ENCODE measurements around the gene NRIP3. TPM values are rescaled to one million over a fixed set of nuclear protein-coding genes. Genes with fewer than 3 reads are reported as not detected.

The NRIP3 gene
- total RNA-seq, 1 donor from 2014 or later = not detected

DNA sequence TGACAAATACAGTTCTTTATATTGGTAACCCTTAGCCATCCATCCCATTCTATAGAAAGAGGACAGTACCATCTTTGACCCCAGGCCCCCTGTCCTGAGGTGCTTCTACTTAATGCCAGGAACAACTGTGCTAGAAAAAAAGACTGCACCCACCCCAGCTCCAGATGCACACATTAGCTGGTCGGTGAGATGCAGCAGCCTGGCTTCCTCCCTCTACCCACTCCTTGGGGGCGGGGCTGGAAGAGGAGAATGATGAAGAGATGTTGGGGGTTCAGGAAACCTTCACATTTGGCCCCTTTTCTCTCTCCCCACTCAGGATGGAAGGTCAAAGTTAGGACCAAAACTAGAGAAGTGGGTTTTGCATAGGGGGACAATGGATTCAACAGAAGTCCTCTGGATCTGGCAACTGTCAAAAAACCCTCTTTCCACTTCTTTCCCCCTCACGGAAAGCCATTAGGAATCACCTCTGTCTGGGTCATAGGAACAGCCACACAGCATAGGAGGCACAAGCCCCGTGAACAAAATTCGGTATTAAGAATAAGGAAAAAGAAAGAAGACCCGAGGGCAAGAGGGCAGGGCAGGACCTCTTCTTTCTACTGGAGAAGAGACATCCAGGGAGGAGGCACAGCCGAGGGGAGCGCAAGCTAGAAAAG lies 755 bp downstream of the NRIP3 start:
- Mint-ChIP-seq H3K4me1 (peaks cover 15% of the 10 kb centered on the region), H3K9me3 (no peaks in the 10 kb centered on the region), H3K4me3 (peak overlapping the region; percentile 77), H3K27me3 (peaks cover 42% of the 10 kb centered on the region), H3K36me3 (ENCODE audit: low read depth) (no peaks in the 10 kb centered on the region), H3K27ac (no peak overlapping the region)
- ATAC-seq (ENCODE audit: low read depth) (no peak), DNase-seq (no peak)
- ChIA-PET CTCF (no interaction called here), POLR2A (interaction anchor here (0.7 to 1.8 kb wide), 2 partner anchors 39 to 1455 kb away, joined by 6 to 8 read pairs; partner anchors contain the start of gene TMEM9B)
- intact Hi-C loops (cut with micrococcal nuclease) = no loop called here
- TF ChIP-seq CTCF (IDR thresholded peaks at IDR 0.05) = no peak

DNA sequence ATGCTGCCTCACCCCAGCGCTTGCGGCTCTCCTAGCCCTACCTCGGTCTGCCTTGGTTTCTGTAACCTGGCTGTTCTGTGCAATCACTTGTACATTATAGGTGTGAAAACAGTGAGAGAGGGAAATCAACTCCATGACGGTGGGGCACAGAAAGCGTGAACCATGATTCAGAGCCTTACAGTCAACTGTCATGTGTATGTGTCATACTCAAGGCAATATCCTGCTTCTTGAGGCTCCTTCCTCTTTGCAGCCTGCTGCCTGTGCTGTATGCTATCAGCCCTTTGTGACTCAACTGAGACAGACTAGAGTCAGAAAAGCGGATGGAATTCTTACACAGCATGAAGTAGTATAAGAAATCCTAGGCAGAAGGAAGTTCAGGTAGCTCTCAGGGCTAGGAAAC lies 2.1 kb downstream of the NRIP3 start:
- intact Hi-C loops (cut with micrococcal nuclease) = no loop called here
- no peak for TF ChIP-seq CTCF (IDR thresholded peaks at IDR 0.05)
- Mint-ChIP-seq H3K4me1 (peaks cover 15% of the 10 kb centered on the region), H3K9me3 (no peaks in the 10 kb centered on the region), H3K27ac (no peak overlapping the region), H3K36me3 (ENCODE audit: low read depth) (no peaks in the 10 kb centered on the region), H3K4me3 (no peak overlapping the region), H3K27me3 (peaks cover 42% of the 10 kb centered on the region)
- DNase-seq = no peak
- POLR2A ChIA-PET = no interaction called here
- CTCF ChIA-PET = no interaction called here
- peak; percentile 40 for ATAC-seq (ENCODE audit: low read depth)

DNA sequence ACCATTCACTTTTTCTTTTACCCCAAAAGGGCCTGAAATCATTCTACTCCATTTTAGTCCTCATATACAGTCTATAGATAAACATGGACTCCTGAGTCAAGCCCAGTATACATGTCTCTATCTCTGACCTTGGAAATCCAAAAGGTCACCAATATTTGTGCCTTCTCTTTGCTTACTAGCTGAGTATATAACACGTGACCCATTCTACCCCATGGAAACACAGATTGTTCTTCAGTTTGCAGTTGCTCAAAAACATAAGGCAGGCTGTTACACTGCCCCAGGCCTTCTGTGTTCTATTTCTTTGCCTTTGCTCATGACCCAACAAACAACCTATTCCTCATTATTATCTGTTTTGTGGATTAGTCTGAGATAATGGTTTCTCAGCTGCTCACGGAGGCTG lies 5.8 kb downstream of the NRIP3 start:
- ATAC-seq (ENCODE audit: low read depth) (no peak), DNase-seq (no peak)
- no peak overlapping the region for H3K4me3 Mint-ChIP-seq
- H3K4me1 Mint-ChIP-seq = peaks cover 3% of the 10 kb centered on the region
- TF ChIP-seq CTCF (IDR thresholded peaks at IDR 0.05) = no peak
- H3K36me3 Mint-ChIP-seq (ENCODE audit: low read depth) = no peaks in the 10 kb centered on the region
- ChIA-PET POLR2A (no interaction called here), CTCF (no interaction called here)
- no peak overlapping the region for H3K27ac Mint-ChIP-seq
- no peaks in the 10 kb centered on the region for H3K9me3 Mint-ChIP-seq
- intact Hi-C loops (cut with micrococcal nuclease) = no loop called here
- peaks cover 30% of the 10 kb centered on the region for H3K27me3 Mint-ChIP-seq

- no peak for TF ChIP-seq CTCF (IDR thresholded peaks at IDR 0.05)
- H3K27ac Mint-ChIP-seq = no peak overlapping the region
- DNase-seq = no peak
- no peaks in the 10 kb centered on the region for H3K36me3 Mint-ChIP-seq (ENCODE audit: low read depth)
- peaks cover 25% of the 10 kb centered on the region for H3K27me3 Mint-ChIP-seq
- H3K4me3 Mint-ChIP-seq = no peak overlapping the region
- H3K4me1 Mint-ChIP-seq = peaks cover 2% of the 10 kb centered on the region
- ChIA-PET CTCF (no interaction called here), POLR2A (no interaction called here)
- intact Hi-C loops (cut with micrococcal nuclease) = no loop called here
- no peaks in the 10 kb centered on the region for H3K9me3 Mint-ChIP-seq
- ATAC-seq (ENCODE audit: low read depth) = no peak
These were observed 6.3 kb downstream of the NRIP3 start for GRCh38 chr11:8997451-8997850.

DNA sequence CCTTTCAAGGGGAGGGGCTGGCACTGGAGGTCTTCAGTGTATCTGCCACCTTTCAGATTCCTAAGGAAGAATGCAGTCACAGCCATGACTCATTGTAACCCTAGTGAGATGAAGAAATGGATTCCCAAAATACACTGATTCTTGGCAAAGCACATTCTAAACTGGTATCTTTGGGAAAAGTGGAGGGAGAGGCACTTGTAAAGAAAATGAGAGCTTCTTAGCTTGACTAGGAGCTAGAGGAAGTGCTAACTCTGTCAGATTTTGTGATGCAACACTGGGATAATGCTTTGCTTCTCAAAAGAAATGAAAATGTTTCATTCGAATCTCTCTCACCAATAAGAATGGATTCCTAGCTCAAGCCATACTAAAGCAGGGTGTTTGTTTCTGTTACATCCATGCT lies 14.3 kb downstream of the NRIP3 start:
- Mint-ChIP-seq H3K4me3 (no peak overlapping the region), H3K4me1 (no peaks in the 10 kb centered on the region), H3K36me3 (ENCODE audit: low read depth) (no peaks in the 10 kb centered on the region), H3K9me3 (no peaks in the 10 kb centered on the region), H3K27me3 (peaks cover 13% of the 10 kb centered on the region), H3K27ac (no peak overlapping the region)
- ChIA-PET POLR2A (no interaction called here), CTCF (no interaction called here)
- no peak for TF ChIP-seq CTCF (IDR thresholded peaks at IDR 0.05)
- no peak for DNase-seq
- intact Hi-C loops (cut with micrococcal nuclease) = no loop called here
- no peak for ATAC-seq (ENCODE audit: low read depth)
